ENCODE results near the gene RIC8B.

GRCh38 chr12:106782619-106783018 is 8.1 kb downstream of the RIC8B start:
- no peak for TF ChIP-seq CTCF (optimal IDR thresholded peaks at IDR 0.05 in 1 of 3, IDR thresholded peaks at IDR 0.05 in 1 of 3, conservative IDR thresholded peaks at IDR 0.05 in 1 of 3; ENCODE audit: extremely low read depth in 1 of 3, insufficient read depth in 2 of 3, low read length in 3 of 3)
- TF ChIP-seq EZH2 (IDR thresholded peaks at IDR 0.05; ENCODE audit: low read length), result no peak

All from keratinocyte (primary cell).